ENCODE data around the gene TNS1. TPM values are rescaled to one million over a fixed set of nuclear protein-coding genes. Genes with fewer than 3 reads are reported as not detected.

TNS1 gene
- total RNA-seq, 1 experiment from 2014 or later = 6.2 TPM

DNA sequence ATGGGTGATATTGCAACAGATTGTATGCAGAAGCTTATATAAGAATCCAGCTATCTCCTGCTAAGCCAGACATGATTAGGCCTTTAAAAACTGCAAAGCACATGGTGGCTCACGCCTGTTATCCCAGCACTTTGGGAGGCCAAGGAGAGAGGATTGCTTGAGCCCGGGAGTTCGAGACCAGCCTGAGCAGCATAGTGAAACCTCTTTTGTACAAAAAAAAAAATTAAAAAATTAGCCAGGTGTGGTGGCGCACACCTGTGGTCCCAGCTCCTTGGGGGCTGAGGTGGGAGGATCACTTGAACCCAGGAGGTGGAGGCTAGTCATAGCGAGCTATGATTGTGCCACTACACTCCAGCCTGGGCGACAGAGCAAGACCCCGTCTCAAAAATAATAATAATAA, 204.6 kb downstream of the TNS1 start:
- Histone ChIP-seq H3K27ac (ENCODE audit: low read depth, low read length) (no peak overlapping the region), H3K9me2 (ENCODE audit: insufficient read depth) (no peaks in the 10 kb centered on the region), H3K4me1 (ENCODE audit: control insufficient read depth in 1 of 2, insufficient read depth in 2 of 2, low read length in 2 of 2) (no peaks in the 10 kb centered on the region), H3K9ac (ENCODE audit: low read length) (no peak overlapping the region), H3K36me3 (ENCODE audit: control insufficient read depth in 1 of 2, insufficient read depth in 2 of 2, low read length in 2 of 2) (no peaks in the 10 kb centered on the region), H3K4me3 (replicated peaks in 1 of 2; ENCODE audit: low read depth in 1 of 2, low read length in 2 of 2) (no peak overlapping the region), H3K9me3 (ENCODE audit: control insufficient read depth in 1 of 2, insufficient read depth in 1 of 2, low read depth in 1 of 2, low read length in 2 of 2) (no peaks in the 10 kb centered on the region), H3K79me2 (ENCODE audit: insufficient read depth, low read length) (no peaks in the 10 kb centered on the region), H3K27me3 (ENCODE audit: insufficient read depth, low read length) (no peaks in the 10 kb centered on the region), H3K4me2 (ENCODE audit: low read length) (no peak overlapping the region), H4K20me1 (ENCODE audit: insufficient read depth) (no peaks in the 10 kb centered on the region), H2AFZ (ENCODE audit: low read depth, low read length, poor library complexity, severe bottlenecking) (no peak overlapping the region)
- DNase-seq (ENCODE audit: low read depth, low spot score) (no peak), ATAC-seq (no peak)
- ChIA-PET RAD21 (ENCODE audit: low non-redundant PET in 1 of 2, low total read pairs in 2 of 2, uncharacterized antibody in 2 of 2, unreplicated experiment in 2 of 2) (no interaction called here), POLR2A (no interaction called here), CTCF (no interaction called here)
- TF ChIP-seq, protein P1, sequence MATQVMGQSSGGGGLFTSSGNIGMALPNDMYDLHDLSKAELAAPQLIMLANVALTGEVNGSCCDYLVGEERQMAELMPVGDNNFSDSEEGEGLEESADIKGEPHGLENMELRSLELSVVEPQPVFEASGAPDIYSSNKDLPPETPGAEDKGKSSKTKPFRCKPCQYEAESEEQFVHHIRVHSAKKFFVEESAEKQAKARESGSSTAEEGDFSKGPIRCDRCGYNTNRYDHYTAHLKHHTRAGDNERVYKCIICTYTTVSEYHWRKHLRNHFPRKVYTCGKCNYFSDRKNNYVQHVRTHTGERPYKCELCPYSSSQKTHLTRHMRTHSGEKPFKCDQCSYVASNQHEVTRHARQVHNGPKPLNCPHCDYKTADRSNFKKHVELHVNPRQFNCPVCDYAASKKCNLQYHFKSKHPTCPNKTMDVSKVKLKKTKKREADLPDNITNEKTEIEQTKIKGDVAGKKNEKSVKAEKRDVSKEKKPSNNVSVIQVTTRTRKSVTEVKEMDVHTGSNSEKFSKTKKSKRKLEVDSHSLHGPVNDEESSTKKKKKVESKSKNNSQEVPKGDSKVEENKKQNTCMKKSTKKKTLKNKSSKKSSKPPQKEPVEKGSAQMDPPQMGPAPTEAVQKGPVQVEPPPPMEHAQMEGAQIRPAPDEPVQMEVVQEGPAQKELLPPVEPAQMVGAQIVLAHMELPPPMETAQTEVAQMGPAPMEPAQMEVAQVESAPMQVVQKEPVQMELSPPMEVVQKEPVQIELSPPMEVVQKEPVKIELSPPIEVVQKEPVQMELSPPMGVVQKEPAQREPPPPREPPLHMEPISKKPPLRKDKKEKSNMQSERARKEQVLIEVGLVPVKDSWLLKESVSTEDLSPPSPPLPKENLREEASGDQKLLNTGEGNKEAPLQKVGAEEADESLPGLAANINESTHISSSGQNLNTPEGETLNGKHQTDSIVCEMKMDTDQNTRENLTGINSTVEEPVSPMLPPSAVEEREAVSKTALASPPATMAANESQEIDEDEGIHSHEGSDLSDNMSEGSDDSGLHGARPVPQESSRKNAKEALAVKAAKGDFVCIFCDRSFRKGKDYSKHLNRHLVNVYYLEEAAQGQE (IDR thresholded peaks at IDR 0.05; ENCODE audit: low read depth) = no peak
- TF ChIP-seq SIN3A (IDR thresholded peaks at IDR 0.05; ENCODE audit: low read depth) (no peak), SRF (IDR thresholded peaks at IDR 0.05; ENCODE audit: low read depth) (no peak), TCF7L2 (IDR thresholded peaks at IDR 0.05; ENCODE audit: borderline replicate concordance, extremely low read depth, insufficient read depth, insufficient read length) (no peak), SP1 (IDR thresholded peaks at IDR 0.05; ENCODE audit: low read depth) (no peak), FOSL1 (IDR thresholded peaks at IDR 0.05; ENCODE audit: low read depth) (no peak), CEBPB (IDR thresholded peaks at IDR 0.05; ENCODE audit: low read depth) (no peak), EZH2phosphoT487 (IDR thresholded peaks at IDR 0.05; ENCODE audit: borderline replicate concordance) (no peak), POLR2A (IDR thresholded peaks at IDR 0.05; ENCODE audit: borderline replicate concordance, extremely low read depth, insufficient read depth, insufficient read length) (no peak), POLR2AphosphoS5 (IDR thresholded peaks at IDR 0.05; ENCODE audit: low read depth, low read length) (no peak), RAD21 (IDR thresholded peaks at IDR 0.05; ENCODE audit: low read depth) (no peak), ELF1 (IDR thresholded peaks at IDR 0.05; ENCODE audit: borderline replicate concordance, low read depth) (no peak), ZFX (IDR thresholded peaks at IDR 0.05) (no peak)
- intact Hi-C loops (cut with micrococcal nuclease) = no loop called here
- BruUV-seq (replicated peaks) = no TSS peak

All from HCT116 (cell line).